ENCODE measurements around the gene TMEM120B. TPM values are rescaled to one million over a fixed set of nuclear protein-coding genes. Genes with fewer than 3 reads are reported as not detected.

TMEM120B gene
- total and polyA plus RNA-seq, 2 of the 13 experiments (the other 11 are each of a cell fraction or from before 2014, with no cell fraction given): 7.1 to 12.9 TPM

DNA sequence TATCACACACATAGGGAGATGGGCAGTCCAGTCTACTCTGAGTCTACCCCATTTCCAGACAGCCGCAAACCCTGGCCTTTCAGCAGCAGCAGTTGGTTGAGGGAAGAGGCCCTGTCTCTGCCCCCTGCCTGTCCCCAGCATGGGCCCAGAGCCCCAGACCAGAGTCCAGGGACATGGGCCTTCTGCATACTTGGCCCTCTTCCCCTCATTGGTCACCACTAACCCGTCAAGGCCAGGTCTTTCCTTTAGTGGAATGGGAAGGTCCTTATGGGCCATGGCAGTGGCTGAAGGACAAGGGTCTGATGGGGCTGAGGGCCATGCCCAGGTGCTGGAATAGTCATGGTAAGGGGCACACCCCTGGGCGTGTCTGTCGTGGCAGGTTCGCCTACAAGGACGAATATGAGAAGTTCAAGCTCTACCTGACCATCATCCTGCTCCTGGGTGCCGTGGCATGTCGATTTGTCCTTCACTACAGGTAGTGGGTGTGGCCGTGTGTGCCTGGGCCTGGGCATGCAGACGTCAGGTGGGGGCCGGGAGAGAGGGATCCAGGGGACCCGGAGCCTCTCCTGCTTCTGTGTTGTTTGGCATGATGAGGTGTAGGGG lies 39.3 kb downstream of the TMEM120B start (continued):
- TF ChIP-seq, protein P1, sequence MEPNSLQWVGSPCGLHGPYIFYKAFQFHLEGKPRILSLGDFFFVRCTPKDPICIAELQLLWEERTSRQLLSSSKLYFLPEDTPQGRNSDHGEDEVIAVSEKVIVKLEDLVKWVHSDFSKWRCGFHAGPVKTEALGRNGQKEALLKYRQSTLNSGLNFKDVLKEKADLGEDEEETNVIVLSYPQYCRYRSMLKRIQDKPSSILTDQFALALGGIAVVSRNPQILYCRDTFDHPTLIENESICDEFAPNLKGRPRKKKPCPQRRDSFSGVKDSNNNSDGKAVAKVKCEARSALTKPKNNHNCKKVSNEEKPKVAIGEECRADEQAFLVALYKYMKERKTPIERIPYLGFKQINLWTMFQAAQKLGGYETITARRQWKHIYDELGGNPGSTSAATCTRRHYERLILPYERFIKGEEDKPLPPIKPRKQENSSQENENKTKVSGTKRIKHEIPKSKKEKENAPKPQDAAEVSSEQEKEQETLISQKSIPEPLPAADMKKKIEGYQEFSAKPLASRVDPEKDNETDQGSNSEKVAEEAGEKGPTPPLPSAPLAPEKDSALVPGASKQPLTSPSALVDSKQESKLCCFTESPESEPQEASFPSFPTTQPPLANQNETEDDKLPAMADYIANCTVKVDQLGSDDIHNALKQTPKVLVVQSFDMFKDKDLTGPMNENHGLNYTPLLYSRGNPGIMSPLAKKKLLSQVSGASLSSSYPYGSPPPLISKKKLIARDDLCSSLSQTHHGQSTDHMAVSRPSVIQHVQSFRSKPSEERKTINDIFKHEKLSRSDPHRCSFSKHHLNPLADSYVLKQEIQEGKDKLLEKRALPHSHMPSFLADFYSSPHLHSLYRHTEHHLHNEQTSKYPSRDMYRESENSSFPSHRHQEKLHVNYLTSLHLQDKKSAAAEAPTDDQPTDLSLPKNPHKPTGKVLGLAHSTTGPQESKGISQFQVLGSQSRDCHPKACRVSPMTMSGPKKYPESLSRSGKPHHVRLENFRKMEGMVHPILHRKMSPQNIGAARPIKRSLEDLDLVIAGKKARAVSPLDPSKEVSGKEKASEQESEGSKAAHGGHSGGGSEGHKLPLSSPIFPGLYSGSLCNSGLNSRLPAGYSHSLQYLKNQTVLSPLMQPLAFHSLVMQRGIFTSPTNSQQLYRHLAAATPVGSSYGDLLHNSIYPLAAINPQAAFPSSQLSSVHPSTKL (CRISPR knock-in tag; IDR thresholded peaks at IDR 0.05): peak; percentile 36; the same call in 1 of the 2 replicates
- peak; percentile 71 for TF ChIP-seq KDM6A (CRISPR knock-in tag; IDR thresholded peaks at IDR 0.05; ENCODE audit: low read depth)
- TF ChIP-seq, protein P2, sequence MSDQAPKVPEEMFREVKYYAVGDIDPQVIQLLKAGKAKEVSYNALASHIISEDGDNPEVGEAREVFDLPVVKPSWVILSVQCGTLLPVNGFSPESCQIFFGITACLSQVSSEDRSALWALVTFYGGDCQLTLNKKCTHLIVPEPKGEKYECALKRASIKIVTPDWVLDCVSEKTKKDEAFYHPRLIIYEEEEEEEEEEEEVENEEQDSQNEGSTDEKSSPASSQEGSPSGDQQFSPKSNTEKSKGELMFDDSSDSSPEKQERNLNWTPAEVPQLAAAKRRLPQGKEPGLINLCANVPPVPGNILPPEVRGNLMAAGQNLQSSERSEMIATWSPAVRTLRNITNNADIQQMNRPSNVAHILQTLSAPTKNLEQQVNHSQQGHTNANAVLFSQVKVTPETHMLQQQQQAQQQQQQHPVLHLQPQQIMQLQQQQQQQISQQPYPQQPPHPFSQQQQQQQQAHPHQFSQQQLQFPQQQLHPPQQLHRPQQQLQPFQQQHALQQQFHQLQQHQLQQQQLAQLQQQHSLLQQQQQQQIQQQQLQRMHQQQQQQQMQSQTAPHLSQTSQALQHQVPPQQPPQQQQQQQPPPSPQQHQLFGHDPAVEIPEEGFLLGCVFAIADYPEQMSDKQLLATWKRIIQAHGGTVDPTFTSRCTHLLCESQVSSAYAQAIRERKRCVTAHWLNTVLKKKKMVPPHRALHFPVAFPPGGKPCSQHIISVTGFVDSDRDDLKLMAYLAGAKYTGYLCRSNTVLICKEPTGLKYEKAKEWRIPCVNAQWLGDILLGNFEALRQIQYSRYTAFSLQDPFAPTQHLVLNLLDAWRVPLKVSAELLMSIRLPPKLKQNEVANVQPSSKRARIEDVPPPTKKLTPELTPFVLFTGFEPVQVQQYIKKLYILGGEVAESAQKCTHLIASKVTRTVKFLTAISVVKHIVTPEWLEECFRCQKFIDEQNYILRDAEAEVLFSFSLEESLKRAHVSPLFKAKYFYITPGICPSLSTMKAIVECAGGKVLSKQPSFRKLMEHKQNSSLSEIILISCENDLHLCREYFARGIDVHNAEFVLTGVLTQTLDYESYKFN (CRISPR knock-in tag; conservative IDR thresholded peaks at IDR 0.05): peak; percentile 84
- TF ChIP-seq SP4 (CRISPR knock-in tag; IDR thresholded peaks at IDR 0.05): 0 out of 2 replicates have a peak, but pooled peaks have one; percentile 23
- TF ChIP-seq HNF4A (CRISPR knock-in tag; IDR thresholded peaks at IDR 0.05): peak; percentile 84
